Activated naive CD8-positive, alpha-beta T cell treated with anti-CD3 and anti-CD28 coated beads, Interleukin-2, amount 50 U/mL, for 24 hours (primary cell): ENCODE data around the gene DLX3.
A peak's percentile ranks its signal among the peaks of the same experiment; 100 is the strongest.

Source experiments
- ATAC-seq: fragments of 150-1000 bp; cut with Tn5 transposase; one replicate; pipeline ENCODE4 v1.10.0; 2021
- DNase-seq: peaks from one replicate; pipeline ENCODE4 v3.0.0; 2021
- H3K27ac Mint-ChIP-seq: one replicate; pipeline ENCODE4 v1.8.0; 2021; ENCODE audit warnings: mild to moderate bottlenecking, mixed read lengths
- H3K27me3 Mint-ChIP-seq: one replicate; pipeline ENCODE4 v1.8.0; 2021; ENCODE audit warnings: mixed read lengths
- H3K36me3 Mint-ChIP-seq: one replicate; pipeline ENCODE4 v1.8.0; 2021; ENCODE audit warnings: low read depth, mixed read lengths
- H3K4me1 Mint-ChIP-seq: one replicate; pipeline ENCODE4 v1.8.0; 2021; ENCODE audit warnings: mixed read lengths
- H3K4me3 Mint-ChIP-seq: one replicate; pipeline ENCODE4 v1.8.0; 2021; ENCODE audit warnings: mild to moderate bottlenecking, moderate library complexity, mixed read lengths
- H3K9me3 Mint-ChIP-seq: one replicate; pipeline ENCODE4 v1.8.0; 2021; ENCODE audit warnings: mixed read lengths

DLX3 gene

DNA sequence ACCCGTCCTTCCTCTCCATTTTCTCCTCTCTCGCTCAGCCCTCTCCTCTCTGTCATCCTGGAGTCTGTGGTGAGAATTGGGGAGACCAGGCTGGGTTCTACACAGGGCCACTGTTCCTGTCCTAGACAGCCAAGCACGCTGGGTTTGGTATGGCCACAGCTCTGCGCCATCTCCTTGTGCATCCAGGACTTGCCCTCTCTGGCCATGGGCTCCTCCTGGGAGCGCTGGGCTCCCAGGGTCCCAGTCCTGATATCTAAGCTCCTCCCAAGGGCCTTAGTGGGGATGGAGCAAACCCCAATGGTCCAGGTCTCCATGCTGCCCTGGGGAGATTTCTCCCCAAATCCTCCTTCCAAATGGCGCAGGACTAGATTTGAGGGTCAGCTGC, 33.7 kb upstream of the DLX3 start:
- Mint-ChIP-seq H3K4me3 (no peak overlapping the region), H3K27me3 (peaks cover 25% of the 10 kb centered on the region), H3K9me3 (no peaks in the 10 kb centered on the region), H3K4me1 (peaks cover 10% of the 10 kb centered on the region), H3K27ac (no peak overlapping the region), H3K36me3 (no peaks in the 10 kb centered on the region)
- ATAC-seq: no peak
- no peak for DNase-seq

GRCh38 chr17:50027881-50028735, 33.1 kb upstream of the DLX3 start:
- Mint-ChIP-seq H3K36me3 (no peaks in the 10 kb centered on the region), H3K27ac (no peak overlapping the region), H3K4me1 (peaks cover 10% of the 10 kb centered on the region), H3K4me3 (no peak overlapping the region), H3K9me3 (no peaks in the 10 kb centered on the region), H3K27me3 (peaks cover 25% of the 10 kb centered on the region)
- ATAC-seq (no peak), DNase-seq (no peak)

DNA sequence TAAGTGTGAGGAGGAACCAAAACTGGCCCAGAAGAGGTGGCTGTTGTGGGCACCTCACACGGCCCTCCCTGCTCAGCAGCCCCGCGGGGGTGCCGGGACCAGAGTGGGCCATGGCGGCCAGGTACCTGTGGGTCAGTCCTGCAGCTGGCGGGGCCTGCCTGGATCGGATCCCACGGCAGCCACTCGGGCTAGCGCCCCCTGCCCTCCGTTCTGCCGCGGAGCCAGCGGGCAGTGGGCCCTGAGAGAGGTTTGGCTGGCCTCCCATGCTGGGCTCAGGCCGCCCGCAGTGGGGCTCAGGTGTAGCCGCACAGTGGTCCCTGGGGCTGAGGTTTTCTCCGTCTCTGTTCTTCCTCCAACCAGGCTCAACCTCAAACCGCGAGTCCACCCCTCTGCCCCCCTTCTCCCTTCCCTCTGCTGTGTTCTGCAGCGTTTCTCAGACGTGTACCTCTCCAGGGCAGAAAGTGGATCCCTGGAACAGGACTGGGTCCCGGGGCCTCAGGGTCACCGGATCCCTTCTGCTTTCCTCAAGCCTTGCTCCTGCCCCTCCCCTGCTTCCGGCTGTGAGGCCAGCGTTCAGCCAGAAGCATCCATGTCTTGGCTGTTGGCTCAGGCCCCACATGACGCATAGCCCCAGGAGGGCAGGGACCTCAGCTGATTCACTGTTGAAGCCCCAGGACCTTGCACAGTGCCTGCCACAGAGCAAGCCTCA, 32.3 kb upstream of the DLX3 start:
- H3K36me3 Mint-ChIP-seq: no peaks in the 10 kb centered on the region
- ATAC-seq (peak; percentile 70), DNase-seq (no peak)
- H3K4me3 Mint-ChIP-seq: no peak overlapping the region
- peaks cover 10% of the 10 kb centered on the region for H3K4me1 Mint-ChIP-seq
- no peaks in the 10 kb centered on the region for H3K9me3 Mint-ChIP-seq
- peaks cover 25% of the 10 kb centered on the region for H3K27me3 Mint-ChIP-seq
- no peak overlapping the region for H3K27ac Mint-ChIP-seq

- H3K27me3 Mint-ChIP-seq: peaks cover 27% of the 10 kb centered on the region
- ATAC-seq (peak; percentile 33), DNase-seq (peak; percentile 85)
- H3K4me3 Mint-ChIP-seq: no peak overlapping the region
- H3K9me3 Mint-ChIP-seq: no peaks in the 10 kb centered on the region
- H3K36me3 Mint-ChIP-seq: no peaks in the 10 kb centered on the region
- H3K4me1 Mint-ChIP-seq: peaks cover 10% of the 10 kb centered on the region
- no peak overlapping the region for H3K27ac Mint-ChIP-seq
These were observed 31.8 kb upstream of the DLX3 start for GRCh38 chr17:50026837-50027171.

GRCh38 chr17:50026046-50026675, 31.1 kb upstream of the DLX3 start:
- ATAC-seq (no peak), DNase-seq (no peak)
- H3K4me3 Mint-ChIP-seq: no peak overlapping the region
- H3K4me1 Mint-ChIP-seq: peaks cover 10% of the 10 kb centered on the region
- H3K27ac Mint-ChIP-seq: no peak overlapping the region
- H3K9me3 Mint-ChIP-seq: no peaks in the 10 kb centered on the region
- peaks cover 33% of the 10 kb centered on the region for H3K27me3 Mint-ChIP-seq
- no peaks in the 10 kb centered on the region for H3K36me3 Mint-ChIP-seq

DNA sequence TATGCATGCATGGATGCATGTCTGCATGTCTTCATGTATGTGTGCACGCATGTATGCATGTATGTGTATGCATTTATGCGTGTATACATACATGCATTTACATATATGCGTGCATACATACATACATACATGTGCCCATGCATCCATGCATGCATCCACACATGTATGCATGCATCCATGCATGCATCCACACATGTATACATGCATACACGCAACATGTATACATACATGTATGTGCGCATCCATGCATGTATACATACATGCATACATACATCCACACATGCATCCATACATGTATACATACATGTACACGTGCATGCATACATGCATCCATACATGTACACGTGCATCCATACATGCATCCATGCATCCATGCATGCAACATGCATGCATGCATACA, 29.8 kb upstream of the DLX3 start:
- Mint-ChIP-seq H3K4me3 (no peak overlapping the region), H3K36me3 (no peaks in the 10 kb centered on the region), H3K27ac (no peak overlapping the region), H3K4me1 (peaks cover 10% of the 10 kb centered on the region), H3K27me3 (peaks cover 34% of the 10 kb centered on the region), H3K9me3 (no peaks in the 10 kb centered on the region)
- ATAC-seq: no peak
- DNase-seq: no peak

DNA sequence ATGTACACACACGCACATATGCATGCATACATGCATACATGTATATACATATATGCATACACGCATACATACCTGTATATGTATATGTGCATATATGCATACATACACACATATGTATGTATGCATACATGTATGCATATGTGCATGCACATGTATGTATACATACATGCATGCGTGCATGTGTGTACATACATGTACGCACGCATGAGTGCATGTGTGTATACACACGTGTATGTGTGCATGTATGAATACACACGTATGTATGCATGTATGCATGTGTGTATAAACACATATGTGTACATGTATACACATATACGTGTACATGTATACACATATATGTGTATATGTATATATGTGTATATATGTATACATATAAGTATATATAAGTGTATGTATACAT, 28.5 kb upstream of the DLX3 start:
- H3K9me3 Mint-ChIP-seq: no peaks in the 10 kb centered on the region
- DNase-seq: no peak
- no peak overlapping the region for H3K27ac Mint-ChIP-seq
- no peak for ATAC-seq
- peaks cover 30% of the 10 kb centered on the region for H3K27me3 Mint-ChIP-seq
- H3K4me1 Mint-ChIP-seq: peaks cover 10% of the 10 kb centered on the region
- H3K4me3 Mint-ChIP-seq: no peak overlapping the region
- H3K36me3 Mint-ChIP-seq: no peaks in the 10 kb centered on the region

DNA sequence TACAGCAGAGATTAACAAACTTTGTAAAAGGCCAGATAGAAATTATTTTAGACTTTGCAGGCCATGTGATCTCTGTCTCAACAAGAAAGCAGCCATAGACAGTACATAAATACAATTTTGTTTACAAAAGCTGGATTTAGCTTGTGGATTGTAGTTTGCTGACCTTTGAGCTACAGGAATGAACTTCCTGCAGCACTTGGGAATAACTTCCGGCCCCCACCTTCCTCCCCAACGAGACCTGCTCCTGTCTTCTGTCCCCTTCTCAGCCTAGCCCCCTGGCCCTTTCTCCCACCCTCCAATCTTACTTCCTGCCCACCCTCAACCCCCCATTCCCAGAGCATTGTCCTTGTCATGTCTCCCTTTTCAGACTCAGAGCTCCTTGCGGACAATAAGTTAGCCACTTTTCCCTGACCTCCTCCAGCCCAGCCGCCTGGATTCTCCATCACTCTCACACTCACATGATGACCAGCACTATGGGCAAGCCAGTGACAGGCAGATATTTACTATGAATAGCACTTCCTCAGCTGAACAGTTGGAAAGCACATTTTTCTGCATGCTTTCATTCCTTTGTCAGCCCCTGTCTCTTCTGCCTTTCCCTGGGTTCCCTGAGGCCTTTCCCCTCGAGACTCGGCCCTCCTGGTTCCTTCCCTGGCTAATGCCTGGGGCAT, 27.6 kb upstream of the DLX3 start:
- Mint-ChIP-seq H3K4me3 (no peak overlapping the region), H3K9me3 (no peaks in the 10 kb centered on the region), H3K4me1 (peaks cover 8% of the 10 kb centered on the region), H3K27me3 (peaks cover 22% of the 10 kb centered on the region), H3K27ac (no peak overlapping the region), H3K36me3 (no peaks in the 10 kb centered on the region)
- ATAC-seq (no peak), DNase-seq (no peak)

- H3K9me3 Mint-ChIP-seq: no peaks in the 10 kb centered on the region
- H3K36me3 Mint-ChIP-seq: no peaks in the 10 kb centered on the region
- peaks cover 3% of the 10 kb centered on the region for H3K4me1 Mint-ChIP-seq
- H3K27ac Mint-ChIP-seq: no peak overlapping the region
- no peak overlapping the region for H3K4me3 Mint-ChIP-seq
- H3K27me3 Mint-ChIP-seq: peaks cover 19% of the 10 kb centered on the region
- no peak for ATAC-seq
- DNase-seq: no peak
These were observed 26.8 kb upstream of the DLX3 start for GRCh38 chr17:50021681-50022370.

GRCh38 chr17:50020841-50021599, 26.0 kb upstream of the DLX3 start:
- DNase-seq: no peak
- H3K4me3 Mint-ChIP-seq: no peak overlapping the region
- no peaks in the 10 kb centered on the region for H3K4me1 Mint-ChIP-seq
- H3K27me3 Mint-ChIP-seq: peaks cover 21% of the 10 kb centered on the region
- no peaks in the 10 kb centered on the region for H3K36me3 Mint-ChIP-seq
- no peak overlapping the region for H3K27ac Mint-ChIP-seq
- no peaks in the 10 kb centered on the region for H3K9me3 Mint-ChIP-seq
- ATAC-seq: no peak

GRCh38 chr17:50018909-50019308, 23.9 kb upstream of the DLX3 start:
- ATAC-seq (no peak), DNase-seq (no peak)
- Mint-ChIP-seq H3K9me3 (peaks cover 9% of the 10 kb centered on the region), H3K4me3 (no peak overlapping the region), H3K4me1 (no peaks in the 10 kb centered on the region), H3K27ac (no peak overlapping the region), H3K36me3 (peaks cover 2% of the 10 kb centered on the region), H3K27me3 (peaks cover 23% of the 10 kb centered on the region)

DNA sequence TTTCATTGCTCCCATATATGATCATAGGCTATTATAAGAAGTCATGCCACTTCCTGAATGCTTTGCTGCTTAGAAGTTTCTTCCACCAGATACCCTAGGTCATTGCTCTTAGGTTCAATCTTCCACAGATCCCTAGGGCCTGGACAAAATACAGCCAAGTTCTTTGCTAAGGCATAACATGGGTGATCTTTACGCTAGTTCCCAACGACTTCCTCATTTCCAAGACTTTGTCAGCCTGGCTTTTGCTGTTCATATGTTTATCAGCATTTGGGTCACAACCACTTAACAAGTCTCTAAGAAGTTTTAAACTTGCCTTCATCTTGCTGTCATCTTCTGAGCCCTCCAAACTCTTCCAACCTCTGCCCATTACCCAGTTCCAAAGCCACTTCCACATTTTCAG, 20.1 kb upstream of the DLX3 start:
- peaks cover 35% of the 10 kb centered on the region for H3K9me3 Mint-ChIP-seq
- peaks cover 2% of the 10 kb centered on the region for H3K36me3 Mint-ChIP-seq
- no peak overlapping the region for H3K4me3 Mint-ChIP-seq

DNA sequence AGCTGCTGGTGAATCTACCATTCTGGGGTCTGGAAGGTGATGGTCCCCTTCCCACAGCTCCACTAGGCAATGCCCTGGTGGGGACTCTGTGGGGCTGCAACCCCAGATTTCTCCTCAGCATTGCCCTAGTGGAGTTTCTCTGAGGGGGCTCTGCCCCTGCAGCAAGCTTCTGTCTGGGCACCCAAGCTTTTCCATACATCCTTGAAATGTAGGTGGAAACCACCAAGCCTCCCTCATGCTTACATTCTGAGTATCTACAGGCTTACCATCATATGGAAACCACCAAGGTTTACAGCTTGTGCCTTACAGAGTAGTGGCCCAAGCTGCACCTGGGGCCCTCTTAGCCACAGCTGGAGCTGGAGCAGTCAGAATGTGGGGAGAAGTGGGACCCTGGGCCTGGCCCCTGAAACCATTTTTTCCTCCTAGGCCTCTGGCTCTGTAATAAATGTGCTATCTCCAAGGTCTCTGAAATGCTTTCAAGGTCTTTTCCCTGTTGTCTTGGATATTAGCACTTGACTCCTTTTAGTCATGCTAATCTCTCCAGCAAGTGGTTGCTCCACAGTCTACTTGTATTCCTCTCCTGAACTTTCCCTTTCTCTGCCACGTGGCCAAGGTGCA, 19.6 kb upstream of the DLX3 start:
- H3K9me3 Mint-ChIP-seq: peaks cover 35% of the 10 kb centered on the region
- no peak for ATAC-seq
- no peak for DNase-seq
- no peak overlapping the region for H3K27ac Mint-ChIP-seq
- H3K4me3 Mint-ChIP-seq: no peak overlapping the region
- peaks cover 38% of the 10 kb centered on the region for H3K27me3 Mint-ChIP-seq
- H3K36me3 Mint-ChIP-seq: peaks cover 2% of the 10 kb centered on the region
- no peaks in the 10 kb centered on the region for H3K4me1 Mint-ChIP-seq

More for the DNA sequence above, 20.1 kb upstream of the DLX3 start:
- Mint-ChIP-seq H3K27me3 (peaks cover 34% of the 10 kb centered on the region), H3K4me1 (no peaks in the 10 kb centered on the region), H3K27ac (no peak overlapping the region)
- DNase-seq (no peak), ATAC-seq (no peak)
